HepG2 (cell line): ENCODE results near the gene TTC23L. TPM values are rescaled to one million over a fixed set of nuclear protein-coding genes. Genes with fewer than 3 reads are reported as not detected.
A peak's percentile ranks its signal among the peaks of the same experiment; 100 is the strongest.

ENCODE experiments used
- HOXA3 ChIP-seq: sonication (generic); formaldehyde crosslinking; IDR thresholded peaks from 2 replicates; pipeline ENCODE4 v1.5.0; 2020; ENCODE audit warnings: missing genetic modification reagents
- KDM4B ChIP-seq: sonication (generic); formaldehyde crosslinking; IDR thresholded peaks from 2 replicates; pipeline ENCODE4 v1.4.0; 2020; ENCODE audit warnings: missing genetic modification reagents
- NAIF1 ChIP-seq: sonication (generic); formaldehyde crosslinking; IDR thresholded peaks from 2 replicates; pipeline ENCODE4 v1.5.0; 2020; ENCODE audit warnings: mild to moderate bottlenecking, missing genetic modification reagents, borderline replicate concordance
- NCOA2 ChIP-seq: sonication (generic); formaldehyde crosslinking; IDR thresholded peaks from 2 replicates; pipeline ENCODE4 v1.8.0; 2022; ENCODE audit warnings: inconsistent platforms
- NR2F1 ChIP-seq, 2 experiments: fragments of 450-650 bp in 1 of 2; formaldehyde crosslinking in 1 of 2; IDR thresholded peaks; 2 replicates each; pipeline versions ENCODE4 v1.5.0 to v1.6.1; 2016 to 2020; ENCODE audit warnings: mild to moderate bottlenecking in 1 of 2, missing compliant biosample characterization in 1 of 2, missing genetic modification reagents in 1 of 2, moderate library complexity in 1 of 2
- RXRA ChIP-seq: sonication (generic); formaldehyde crosslinking; IDR thresholded peaks from 2 replicates; pipeline ENCODE4 v1.5.1; 2020; ENCODE audit warnings: missing genetic modification reagents
- SRSF4 ChIP-seq: fragments of 200-400 bp; formaldehyde crosslinking; IDR thresholded peaks from one replicate; pipeline ENCODE4 v1.6.1; 2018; ENCODE audit warnings: mild to moderate bottlenecking, low read depth, low read length, moderate library complexity; ENCODE audit not compliant: poor library complexity, severe bottlenecking
- TMF1 ChIP-seq: sonication (generic); formaldehyde crosslinking; IDR thresholded peaks from 2 replicates; pipeline ENCODE4 v1.8.1; 2022; ENCODE audit warnings: low read depth, missing genetic modification reagents
- TP53 ChIP-seq: sonication (generic); formaldehyde crosslinking; conservative IDR thresholded peaks from 2 replicates; pipeline ENCODE4 v1.4.0; 2020; ENCODE audit warnings: missing genetic modification reagents
- ZEB1 ChIP-seq: IDR thresholded peaks from 2 replicates; pipeline ENCODE4 v1.6.1; 2012; ENCODE audit warnings: mild to moderate bottlenecking, low read depth, inconsistent platforms; ENCODE audit not compliant: insufficient replicate concordance
- ZNF20 ChIP-seq: sonication (generic); formaldehyde crosslinking; IDR thresholded peaks from 2 replicates; pipeline ENCODE4 v1.4.0; 2020; ENCODE audit warnings: mild to moderate bottlenecking, moderate library complexity, missing genetic modification reagents
- ZNF558 ChIP-seq: sonication (generic); formaldehyde crosslinking; IDR thresholded peaks from 2 replicates; pipeline ENCODE4 v1.9.0; 2022; ENCODE audit warnings: mild to moderate bottlenecking, missing genetic modification reagents, borderline replicate concordance
- ZSCAN30 ChIP-seq: sonication (generic); formaldehyde crosslinking; IDR thresholded peaks from 2 replicates; pipeline ENCODE4 v1.5.0; 2020; ENCODE audit warnings: mild to moderate bottlenecking, missing genetic modification reagents
- ZSCAN9 ChIP-seq: IDR thresholded peaks from 2 replicates; pipeline ENCODE4 v1.6.1; 2016; ENCODE audit warnings: borderline replicate concordance
- polyA plus RNA-seq, 8 experiments: library from polyadenylated mRNA; depleted of rRNA in 3 of 8; stranded (reverse) in 7 of 8; unstranded in 1 of 8; fragments of >200 nt; fragmentation: Illumina TruSeq in 4 of 8; extraction: Trizol in 4 of 8; gene quantifications; 2 replicates each; pipeline versions ENCODE4 v1.2.1 to v1.2.3, GENCODE V29; 2011 to 2016; ENCODE audit warnings: low read depth in 4 of 8, missing spikeins in 1 of 8, mixed read lengths in 1 of 8; ENCODE audit not compliant: insufficient read depth in 1 of 8
- total RNA-seq, 5 experiments: library from RNA; depleted of rRNA; stranded (reverse); fragments of >200 nt; fragmentation: Illumina TruSeq; extraction: Trizol; gene quantifications; 2 replicates each; pipeline ENCODE4 v1.2.3, GENCODE V29; 2016; ENCODE audit warnings: low read depth in 1 of 5
- TF ChIP-seq, protein P1 (sequence below): sonication (generic); formaldehyde crosslinking; IDR thresholded peaks from 2 replicates; pipeline ENCODE4 v1.4.0; 2020; ENCODE audit warnings: mild to moderate bottlenecking, missing genetic modification reagents
- TF ChIP-seq, protein P2 (sequence below): IDR thresholded peaks from 2 replicates; pipeline ENCODE4 v1.6.1; 2016; ENCODE audit warnings: low read depth, borderline replicate concordance
- TF ChIP-seq, protein P3 (sequence below): sonication (generic); formaldehyde crosslinking; IDR thresholded peaks from 2 replicates; pipeline ENCODE4 v1.4.0; 2020; ENCODE audit warnings: missing genetic modification reagents
- TF ChIP-seq, protein P4 (sequence below): sonication (generic); formaldehyde crosslinking; IDR thresholded peaks from 2 replicates; pipeline ENCODE4 v1.5.0; 2020; ENCODE audit warnings: mild to moderate bottlenecking, missing genetic modification reagents
- TF ChIP-seq, protein P5 (sequence below): sonication (generic); formaldehyde crosslinking; IDR thresholded peaks from 2 replicates; pipeline ENCODE4 v1.4.0; 2020; ENCODE audit warnings: missing genetic modification reagents, borderline replicate concordance

Gene TTC23L
- total and polyA plus RNA-seq, 2 of the 13 experiments (the other 11 are each of a cell fraction or from before 2014, with no cell fraction given): 0.37 to 1.4 TPM

DNA sequence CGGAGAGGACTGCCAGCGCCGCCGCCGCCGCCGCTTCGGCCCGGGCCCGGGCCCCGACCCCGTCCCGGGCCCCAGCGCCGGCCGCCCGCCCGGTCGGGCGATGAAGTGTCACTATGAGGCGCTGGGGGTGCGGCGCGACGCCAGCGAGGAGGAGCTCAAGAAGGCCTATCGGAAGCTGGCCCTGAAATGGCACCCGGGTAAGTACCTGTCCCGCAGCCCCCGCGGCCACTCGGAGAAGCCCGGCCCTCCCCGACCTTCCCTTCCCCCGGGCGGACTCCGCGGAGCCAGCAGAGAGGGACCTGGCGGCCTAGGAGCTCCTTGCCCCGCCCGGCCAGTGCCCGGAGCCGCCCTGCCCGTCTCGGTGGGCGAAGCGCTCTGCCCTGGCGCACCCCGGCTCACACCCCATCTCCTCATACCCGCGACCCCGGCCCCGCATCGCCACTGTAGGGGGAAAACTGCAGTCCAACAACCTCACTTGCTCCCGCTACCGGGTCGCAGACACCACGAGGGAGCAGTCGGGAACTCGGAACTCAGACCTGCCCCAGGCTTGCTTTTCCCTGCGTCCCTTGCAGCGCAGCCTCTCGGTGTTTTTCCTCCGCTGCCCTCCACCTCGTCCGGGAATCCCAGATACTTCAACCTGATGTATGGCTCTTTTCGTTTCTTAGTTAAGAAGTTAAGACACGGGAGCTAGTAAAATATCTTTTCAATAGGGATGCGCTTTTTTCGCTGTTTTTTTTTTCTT is 90.9 kb downstream of the TTC23L start (continued):
- TF ChIP-seq TMF1: no peak
- TF ChIP-seq KDM4B (CRISPR knock-in tag): no peak
- TF ChIP-seq ZEB1: no peak
- no peak for TF ChIP-seq ZSCAN30 (CRISPR knock-in tag)
- no peak for TF ChIP-seq ZNF558
- no peak for TF ChIP-seq ZSCAN9 (CRISPR knock-in tag)
- no peak for TF ChIP-seq HOXA3 (CRISPR knock-in tag)
- TF ChIP-seq, protein P1, sequence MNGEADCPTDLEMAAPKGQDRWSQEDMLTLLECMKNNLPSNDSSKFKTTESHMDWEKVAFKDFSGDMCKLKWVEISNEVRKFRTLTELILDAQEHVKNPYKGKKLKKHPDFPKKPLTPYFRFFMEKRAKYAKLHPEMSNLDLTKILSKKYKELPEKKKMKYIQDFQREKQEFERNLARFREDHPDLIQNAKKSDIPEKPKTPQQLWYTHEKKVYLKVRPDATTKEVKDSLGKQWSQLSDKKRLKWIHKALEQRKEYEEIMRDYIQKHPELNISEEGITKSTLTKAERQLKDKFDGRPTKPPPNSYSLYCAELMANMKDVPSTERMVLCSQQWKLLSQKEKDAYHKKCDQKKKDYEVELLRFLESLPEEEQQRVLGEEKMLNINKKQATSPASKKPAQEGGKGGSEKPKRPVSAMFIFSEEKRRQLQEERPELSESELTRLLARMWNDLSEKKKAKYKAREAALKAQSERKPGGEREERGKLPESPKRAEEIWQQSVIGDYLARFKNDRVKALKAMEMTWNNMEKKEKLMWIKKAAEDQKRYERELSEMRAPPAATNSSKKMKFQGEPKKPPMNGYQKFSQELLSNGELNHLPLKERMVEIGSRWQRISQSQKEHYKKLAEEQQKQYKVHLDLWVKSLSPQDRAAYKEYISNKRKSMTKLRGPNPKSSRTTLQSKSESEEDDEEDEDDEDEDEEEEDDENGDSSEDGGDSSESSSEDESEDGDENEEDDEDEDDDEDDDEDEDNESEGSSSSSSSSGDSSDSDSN (CRISPR knock-in tag): peak; percentile 93
- TF ChIP-seq, protein P2, sequence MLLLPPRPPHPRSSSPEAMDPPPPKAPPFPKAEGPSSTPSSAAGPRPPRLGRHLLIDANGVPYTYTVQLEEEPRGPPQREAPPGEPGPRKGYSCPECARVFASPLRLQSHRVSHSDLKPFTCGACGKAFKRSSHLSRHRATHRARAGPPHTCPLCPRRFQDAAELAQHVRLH (CRISPR knock-in tag): no peak
- TF ChIP-seq RXRA (CRISPR knock-in tag): 0 out of 2 replicates have a peak, but pooled peaks have one; percentile 14
- TF ChIP-seq SRSF4: no peak
- TF ChIP-seq, protein P3, sequence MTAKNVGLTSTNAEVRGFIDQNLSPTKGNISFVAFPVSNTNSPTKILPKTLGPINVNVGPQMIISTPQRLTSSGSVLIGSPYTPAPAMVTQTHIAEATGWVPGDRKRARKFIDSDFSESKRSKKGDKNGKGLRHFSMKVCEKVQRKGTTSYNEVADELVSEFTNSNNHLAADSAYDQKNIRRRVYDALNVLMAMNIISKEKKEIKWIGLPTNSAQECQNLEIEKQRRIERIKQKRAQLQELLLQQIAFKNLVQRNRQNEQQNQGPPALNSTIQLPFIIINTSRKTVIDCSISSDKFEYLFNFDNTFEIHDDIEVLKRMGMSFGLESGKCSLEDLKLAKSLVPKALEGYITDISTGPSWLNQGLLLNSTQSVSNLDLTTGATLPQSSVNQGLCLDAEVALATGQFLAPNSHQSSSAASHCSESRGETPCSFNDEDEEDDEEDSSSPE (CRISPR knock-in tag): no peak
- TF ChIP-seq, protein P4, sequence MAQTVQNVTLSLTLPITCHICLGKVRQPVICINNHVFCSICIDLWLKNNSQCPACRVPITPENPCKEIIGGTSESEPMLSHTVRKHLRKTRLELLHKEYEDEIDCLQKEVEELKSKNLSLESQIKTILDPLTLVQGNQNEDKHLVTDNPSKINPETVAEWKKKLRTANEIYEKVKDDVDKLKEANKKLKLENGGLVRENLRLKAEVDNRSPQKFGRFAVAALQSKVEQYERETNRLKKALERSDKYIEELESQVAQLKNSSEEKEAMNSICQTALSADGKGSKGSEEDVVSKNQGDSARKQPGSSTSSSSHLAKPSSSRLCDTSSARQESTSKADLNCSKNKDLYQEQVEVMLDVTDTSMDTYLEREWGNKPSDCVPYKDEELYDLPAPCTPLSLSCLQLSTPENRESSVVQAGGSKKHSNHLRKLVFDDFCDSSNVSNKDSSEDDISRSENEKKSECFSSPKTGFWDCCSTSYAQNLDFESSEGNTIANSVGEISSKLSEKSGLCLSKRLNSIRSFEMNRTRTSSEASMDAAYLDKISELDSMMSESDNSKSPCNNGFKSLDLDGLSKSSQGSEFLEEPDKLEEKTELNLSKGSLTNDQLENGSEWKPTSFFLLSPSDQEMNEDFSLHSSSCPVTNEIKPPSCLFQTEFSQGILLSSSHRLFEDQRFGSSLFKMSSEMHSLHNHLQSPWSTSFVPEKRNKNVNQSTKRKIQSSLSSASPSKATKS (CRISPR knock-in tag): no peak
- no peak for TF ChIP-seq NR2F1 (CRISPR knock-in tag; IDR thresholded peaks at IDR 0.05)
- TF ChIP-seq TP53 (CRISPR knock-in tag): no peak
- no peak for TF ChIP-seq ZNF20
- TF ChIP-seq NAIF1 (CRISPR knock-in tag): no peak
- TF ChIP-seq, protein P5, sequence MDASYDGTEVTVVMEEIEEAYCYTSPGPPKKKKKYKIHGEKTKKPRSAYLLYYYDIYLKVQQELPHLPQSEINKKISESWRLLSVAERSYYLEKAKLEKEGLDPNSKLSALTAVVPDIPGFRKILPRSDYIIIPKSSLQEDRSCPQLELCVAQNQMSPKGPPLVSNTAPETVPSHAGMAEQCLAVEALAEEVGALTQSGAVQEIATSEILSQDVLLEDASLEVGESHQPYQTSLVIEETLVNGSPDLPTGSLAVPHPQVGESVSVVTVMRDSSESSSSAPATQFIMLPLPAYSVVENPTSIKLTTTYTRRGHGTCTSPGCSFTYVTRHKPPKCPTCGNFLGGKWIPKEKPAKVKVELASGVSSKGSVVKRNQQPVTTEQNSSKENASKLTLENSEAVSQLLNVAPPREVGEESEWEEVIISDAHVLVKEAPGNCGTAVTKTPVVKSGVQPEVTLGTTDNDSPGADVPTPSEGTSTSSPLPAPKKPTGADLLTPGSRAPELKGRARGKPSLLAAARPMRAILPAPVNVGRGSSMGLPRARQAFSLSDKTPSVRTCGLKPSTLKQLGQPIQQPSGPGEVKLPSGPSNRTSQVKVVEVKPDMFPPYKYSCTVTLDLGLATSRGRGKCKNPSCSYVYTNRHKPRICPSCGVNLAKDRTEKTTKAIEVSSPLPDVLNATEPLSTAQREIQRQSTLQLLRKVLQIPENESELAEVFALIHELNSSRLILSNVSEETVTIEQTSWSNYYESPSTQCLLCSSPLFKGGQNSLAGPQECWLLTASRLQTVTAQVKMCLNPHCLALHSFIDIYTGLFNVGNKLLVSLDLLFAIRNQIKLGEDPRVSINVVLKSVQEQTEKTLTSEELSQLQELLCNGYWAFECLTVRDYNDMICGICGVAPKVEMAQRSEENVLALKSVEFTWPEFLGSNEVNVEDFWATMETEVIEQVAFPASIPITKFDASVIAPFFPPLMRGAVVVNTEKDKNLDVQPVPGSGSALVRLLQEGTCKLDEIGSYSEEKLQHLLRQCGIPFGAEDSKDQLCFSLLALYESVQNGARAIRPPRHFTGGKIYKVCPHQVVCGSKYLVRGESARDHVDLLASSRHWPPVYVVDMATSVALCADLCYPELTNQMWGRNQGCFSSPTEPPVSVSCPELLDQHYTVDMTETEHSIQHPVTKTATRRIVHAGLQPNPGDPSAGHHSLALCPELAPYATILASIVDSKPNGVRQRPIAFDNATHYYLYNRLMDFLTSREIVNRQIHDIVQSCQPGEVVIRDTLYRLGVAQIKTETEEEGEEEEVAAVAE (CRISPR knock-in tag): no peak
- TF ChIP-seq NCOA2 (CRISPR knock-in tag): no peak
